GM23338 (cell line): ENCODE measurements around the gene STAMBP. TPM values are rescaled to one million over a fixed set of nuclear protein-coding genes. Genes with fewer than 3 reads are reported as not detected.

Experiments
- ATAC-seq: fragments of 200-7000 bp; cut with Tn5 transposase; 3 replicates; pipeline ENCODE4 v1.9.1; 2020
- DNase-seq: peaks from one replicate; pipeline ENCODE4 v3.0.0-alpha.2; 2015; ENCODE audit warnings: low spot score
- H2AFZ ChIP-seq: fragments of 200-600 bp; sonication (generic); 2 replicates; pipeline ENCODE4 v1.8.0; 2016; ENCODE audit warnings: antibody characterized with exemption, mild to moderate bottlenecking, moderate library complexity
- H3F3A ChIP-seq: fragments of 200-600 bp; sonication (generic); replicated peaks from 2 replicates; pipeline ENCODE4 v1.8.0; 2017; ENCODE audit warnings: antibody characterized with exemption, mixed run types, low read depth
- H3K27ac ChIP-seq: fragments of 200-600 bp; sonication (generic); 2 replicates; pipeline ENCODE4 v1.6.1; 2016; ENCODE audit warnings: low read depth
- H3K27me3 ChIP-seq: fragments of 200-600 bp; sonication (generic); 2 replicates; pipeline ENCODE4 v1.8.0; 2016; ENCODE audit warnings: mild to moderate bottlenecking, mixed run types, moderate library complexity; ENCODE audit not compliant: insufficient read depth
- H3K36me3 ChIP-seq: fragments of 200-600 bp; sonication (generic); 2 replicates; pipeline ENCODE4 v1.8.0; 2016; ENCODE audit warnings: mild to moderate bottlenecking; ENCODE audit not compliant: insufficient read depth
- H3K4me1 ChIP-seq: fragments of 200-600 bp; sonication (generic); 2 replicates; pipeline ENCODE4 v1.8.0; 2016; ENCODE audit warnings: mild to moderate bottlenecking, moderate library complexity; ENCODE audit not compliant: insufficient read depth
- H3K4me2 ChIP-seq: fragments of 200-600 bp; sonication (generic); 2 replicates; pipeline ENCODE4 v1.7.1; 2017; ENCODE audit warnings: mixed run types
- H3K4me3 ChIP-seq: fragments of 200-600 bp; sonication (generic); 2 replicates; pipeline ENCODE4 v1.6.1; 2016; ENCODE audit warnings: mixed run types
- H3K79me2 ChIP-seq: fragments of 200-600 bp; sonication (generic); replicated peaks from 2 replicates; pipeline ENCODE4 v1.8.0; 2017; ENCODE audit warnings: mild to moderate bottlenecking; ENCODE audit not compliant: insufficient read depth
- H3K9me2 ChIP-seq: fragments of 200-600 bp; sonication (generic); 2 replicates; pipeline ENCODE4 v1.8.0; 2017; ENCODE audit not compliant: insufficient read depth
- H4K20me1 ChIP-seq: fragments of 200-600 bp; sonication (generic); replicated peaks from 2 replicates; pipeline ENCODE4 v1.8.0; 2017; ENCODE audit warnings: mild to moderate bottlenecking; ENCODE audit not compliant: insufficient read depth
- H3K27ac Mint-ChIP-seq: 2 replicates; pipeline ENCODE4 v1.8.0; 2020; ENCODE audit warnings: inconsistent platforms, mild to moderate bottlenecking, moderate library complexity, mixed read lengths
- H3K27me3 Mint-ChIP-seq: 3 replicates; pipeline ENCODE4 v1.8.0; 2022; ENCODE audit warnings: low read depth, mild to moderate bottlenecking, moderate library complexity, mixed read lengths, inconsistent platforms; ENCODE audit not compliant: insufficient read depth, poor library complexity
- H3K36me3 Mint-ChIP-seq: 3 replicates; pipeline ENCODE4 v1.8.0; 2021; ENCODE audit warnings: low read depth, mild to moderate bottlenecking, inconsistent platforms, moderate library complexity, mixed read lengths
- H3K4me1 Mint-ChIP-seq: 3 replicates; pipeline ENCODE4 v1.8.0; 2020; ENCODE audit warnings: mild to moderate bottlenecking, inconsistent platforms, mixed read lengths
- H3K4me3 Mint-ChIP-seq: 3 replicates; pipeline ENCODE4 v1.8.0; 2021; ENCODE audit warnings: moderate library complexity, mild to moderate bottlenecking, inconsistent platforms, mixed read lengths
- H3K9me3 Mint-ChIP-seq: 3 replicates; pipeline ENCODE4 v1.8.0; 2020; ENCODE audit warnings: moderate library complexity, mild to moderate bottlenecking, inconsistent platforms, mixed read lengths
- CREB1 ChIP-seq: fragments of 250-450 bp; sonication (Bioruptor Pico); IDR thresholded peaks from 2 replicates; pipeline ENCODE4 v1.5.0; 2020; ENCODE audit warnings: low read depth, mild to moderate bottlenecking, moderate library complexity
- EZH2phosphoT487 ChIP-seq: fragments of 200-600 bp; sonication (generic); IDR thresholded peaks from one replicate; pipeline ENCODE4 v1.8.1; 2018; ENCODE audit warnings: antibody characterized with exemption; ENCODE audit not compliant: unreplicated experiment
- JUNB ChIP-seq: IDR thresholded peaks from one replicate; pipeline ENCODE4 v1.6.1; 2016; ENCODE audit warnings: antibody characterized with exemption; ENCODE audit not compliant: unreplicated experiment
- NANOG ChIP-seq: IDR thresholded peaks from 2 replicates; pipeline ENCODE4 v1.6.1; 2016; ENCODE audit warnings: antibody characterized with exemption, borderline replicate concordance
- POLR2AphosphoS5 ChIP-seq: IDR thresholded peaks from 2 replicates; pipeline ENCODE4 v1.6.1; 2016; ENCODE audit warnings: antibody characterized with exemption, low read depth
- STAT1 ChIP-seq: IDR thresholded peaks from one replicate; pipeline ENCODE4 v1.6.1; 2016; ENCODE audit warnings: antibody characterized with exemption; ENCODE audit not compliant: unreplicated experiment
- ZNF114 ChIP-seq: fragments of 250-450 bp; sonication (Bioruptor Pico); IDR thresholded peaks from 2 replicates; pipeline ENCODE4 v1.5.0; 2020; ENCODE audit warnings: mild to moderate bottlenecking, moderate library complexity
- ZNF331 ChIP-seq: fragments of 250-450 bp; sonication (Bioruptor Pico); IDR thresholded peaks from 2 replicates; pipeline ENCODE4 v1.5.0; 2020; ENCODE audit warnings: low read depth, mild to moderate bottlenecking, moderate library complexity
- polyA plus RNA-seq: library from polyadenylated mRNA; unstranded; fragments of >200 nt; fragmentation: Nextera tagmentation; extraction: Ambion mirVana; gene quantifications from 2 replicates; pipeline ENCODE4 v1.2.1, GENCODE V29; 2016
- total RNA-seq: library from RNA; depleted of rRNA; stranded (reverse); fragments of >200 nt; shearing (Covaris generic); gene quantifications from 2 replicates; pipeline ENCODE4 v1.2.3, GENCODE V29; 2014
- TF ChIP-seq, protein P1 (sequence below), 2 experiments: fragments of 200-600 bp in 1 of 2; sonication (generic) in 1 of 2; conservative IDR thresholded peaks; 2 replicates each; pipeline versions ENCODE4 v1.5.1 to v1.6.1; 2016 to 2017; ENCODE audit warnings: antibody characterized with exemption in 2 of 2, low read depth in 2 of 2, mild to moderate bottlenecking in 2 of 2, moderate library complexity in 1 of 2
- TF ChIP-seq, protein P2 (sequence below): IDR thresholded peaks from one replicate; pipeline ENCODE4 v1.6.1; 2018; ENCODE audit warnings: antibody characterized with exemption; ENCODE audit not compliant: unreplicated experiment
- TF ChIP-seq, protein P3 (sequence below): IDR thresholded peaks from 2 replicates; pipeline ENCODE4 v1.6.1; 2016; ENCODE audit warnings: antibody characterized with exemption

The STAMBP gene
- total and polyA plus RNA-seq, 2 experiments from 2014 or later, result 33.9 to 106 TPM

- Mint-ChIP-seq H3K4me1 (peaks cover 7% of the 10 kb centered on the region), H3K27me3 (no peaks in the 10 kb centered on the region), H3K9me3 (no peaks in the 10 kb centered on the region), H3K4me3 (peak overlapping the region; percentile 53; the same call in 2 of the 3 replicates), H3K27ac (no peak overlapping the region), H3K36me3 (no peaks in the 10 kb centered on the region)
- H3K4me2 ChIP-seq, result peak overlapping the region; percentile 53
- no peaks in the 10 kb centered on the region for H3K9me2 ChIP-seq
- TF ChIP-seq, protein P1, sequence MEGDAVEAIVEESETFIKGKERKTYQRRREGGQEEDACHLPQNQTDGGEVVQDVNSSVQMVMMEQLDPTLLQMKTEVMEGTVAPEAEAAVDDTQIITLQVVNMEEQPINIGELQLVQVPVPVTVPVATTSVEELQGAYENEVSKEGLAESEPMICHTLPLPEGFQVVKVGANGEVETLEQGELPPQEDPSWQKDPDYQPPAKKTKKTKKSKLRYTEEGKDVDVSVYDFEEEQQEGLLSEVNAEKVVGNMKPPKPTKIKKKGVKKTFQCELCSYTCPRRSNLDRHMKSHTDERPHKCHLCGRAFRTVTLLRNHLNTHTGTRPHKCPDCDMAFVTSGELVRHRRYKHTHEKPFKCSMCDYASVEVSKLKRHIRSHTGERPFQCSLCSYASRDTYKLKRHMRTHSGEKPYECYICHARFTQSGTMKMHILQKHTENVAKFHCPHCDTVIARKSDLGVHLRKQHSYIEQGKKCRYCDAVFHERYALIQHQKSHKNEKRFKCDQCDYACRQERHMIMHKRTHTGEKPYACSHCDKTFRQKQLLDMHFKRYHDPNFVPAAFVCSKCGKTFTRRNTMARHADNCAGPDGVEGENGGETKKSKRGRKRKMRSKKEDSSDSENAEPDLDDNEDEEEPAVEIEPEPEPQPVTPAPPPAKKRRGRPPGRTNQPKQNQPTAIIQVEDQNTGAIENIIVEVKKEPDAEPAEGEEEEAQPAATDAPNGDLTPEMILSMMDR (conservative IDR thresholded peaks at IDR 0.05; ENCODE audit: low read depth in 2 of 2), result peak; percentile 63 to 67
- TF ChIP-seq POLR2AphosphoS5 (0 out of 2 replicates have a peak, but pooled peaks have one; percentile 17), STAT1 (no peak)
- ATAC-seq (peak; percentile 97), DNase-seq (peak; percentile 93)
- no peaks in the 10 kb centered on the region for H4K20me1 ChIP-seq
- peak overlapping the region; percentile 34; the same call in 1 of the 2 replicates for H3K4me3 ChIP-seq
- no peaks in the 10 kb centered on the region for H3K36me3 ChIP-seq
- peak overlapping the region; percentile 96 for H2AFZ ChIP-seq
- H3K4me1 ChIP-seq, result peaks cover 6% of the 10 kb centered on the region; the same call in 1 of the 2 replicates
- no peaks in the 10 kb centered on the region for H3F3A ChIP-seq
- H3K79me2 ChIP-seq, result no peaks in the 10 kb centered on the region
- no peak overlapping the region for H3K27ac ChIP-seq
- H3K27me3 ChIP-seq, result no peaks in the 10 kb centered on the region
Observed at GRCh38 chr2:73920577-73921545, 92.1 kb downstream of the STAMBP start.

GRCh38 chr2:73921581-73921980 lies 92.8 kb downstream of the STAMBP start:
- no peak overlapping the region for H3K4me3 ChIP-seq
- Mint-ChIP-seq H3K27me3 (no peaks in the 10 kb centered on the region), H3K4me3 (no peak overlapping the region), H3K36me3 (no peaks in the 10 kb centered on the region), H3K4me1 (peaks cover 12% of the 10 kb centered on the region), H3K27ac (no peak overlapping the region), H3K9me3 (no peaks in the 10 kb centered on the region)
- no peak for ATAC-seq
- no peaks in the 10 kb centered on the region for H3F3A ChIP-seq
- DNase-seq, result no peak
- peak overlapping the region; percentile 53; the same call in 1 of the 2 replicates for H3K4me2 ChIP-seq
- H3K36me3 ChIP-seq, result no peaks in the 10 kb centered on the region
- H3K4me1 ChIP-seq, result peaks cover 11% of the 10 kb centered on the region
- H4K20me1 ChIP-seq, result no peaks in the 10 kb centered on the region
- H3K79me2 ChIP-seq, result no peaks in the 10 kb centered on the region
- H3K27me3 ChIP-seq, result no peaks in the 10 kb centered on the region
- no peaks in the 10 kb centered on the region for H3K9me2 ChIP-seq
- H3K27ac ChIP-seq, result no peak overlapping the region
- H2AFZ ChIP-seq, result peak overlapping the region; percentile 96
- TF ChIP-seq, protein P2, sequence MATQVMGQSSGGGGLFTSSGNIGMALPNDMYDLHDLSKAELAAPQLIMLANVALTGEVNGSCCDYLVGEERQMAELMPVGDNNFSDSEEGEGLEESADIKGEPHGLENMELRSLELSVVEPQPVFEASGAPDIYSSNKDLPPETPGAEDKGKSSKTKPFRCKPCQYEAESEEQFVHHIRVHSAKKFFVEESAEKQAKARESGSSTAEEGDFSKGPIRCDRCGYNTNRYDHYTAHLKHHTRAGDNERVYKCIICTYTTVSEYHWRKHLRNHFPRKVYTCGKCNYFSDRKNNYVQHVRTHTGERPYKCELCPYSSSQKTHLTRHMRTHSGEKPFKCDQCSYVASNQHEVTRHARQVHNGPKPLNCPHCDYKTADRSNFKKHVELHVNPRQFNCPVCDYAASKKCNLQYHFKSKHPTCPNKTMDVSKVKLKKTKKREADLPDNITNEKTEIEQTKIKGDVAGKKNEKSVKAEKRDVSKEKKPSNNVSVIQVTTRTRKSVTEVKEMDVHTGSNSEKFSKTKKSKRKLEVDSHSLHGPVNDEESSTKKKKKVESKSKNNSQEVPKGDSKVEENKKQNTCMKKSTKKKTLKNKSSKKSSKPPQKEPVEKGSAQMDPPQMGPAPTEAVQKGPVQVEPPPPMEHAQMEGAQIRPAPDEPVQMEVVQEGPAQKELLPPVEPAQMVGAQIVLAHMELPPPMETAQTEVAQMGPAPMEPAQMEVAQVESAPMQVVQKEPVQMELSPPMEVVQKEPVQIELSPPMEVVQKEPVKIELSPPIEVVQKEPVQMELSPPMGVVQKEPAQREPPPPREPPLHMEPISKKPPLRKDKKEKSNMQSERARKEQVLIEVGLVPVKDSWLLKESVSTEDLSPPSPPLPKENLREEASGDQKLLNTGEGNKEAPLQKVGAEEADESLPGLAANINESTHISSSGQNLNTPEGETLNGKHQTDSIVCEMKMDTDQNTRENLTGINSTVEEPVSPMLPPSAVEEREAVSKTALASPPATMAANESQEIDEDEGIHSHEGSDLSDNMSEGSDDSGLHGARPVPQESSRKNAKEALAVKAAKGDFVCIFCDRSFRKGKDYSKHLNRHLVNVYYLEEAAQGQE, result no peak
- TF ChIP-seq EZH2phosphoT487 (no peak), CREB1 (no peak), ZNF331 (CRISPR knock-in tag) (no peak), ZNF114 (CRISPR knock-in tag) (no peak), JUNB (no peak), NANOG (no peak)
- TF ChIP-seq, protein P1 (conservative IDR thresholded peaks at IDR 0.05; ENCODE audit: low read depth in 2 of 2), result no peak
- TF ChIP-seq, protein P3, sequence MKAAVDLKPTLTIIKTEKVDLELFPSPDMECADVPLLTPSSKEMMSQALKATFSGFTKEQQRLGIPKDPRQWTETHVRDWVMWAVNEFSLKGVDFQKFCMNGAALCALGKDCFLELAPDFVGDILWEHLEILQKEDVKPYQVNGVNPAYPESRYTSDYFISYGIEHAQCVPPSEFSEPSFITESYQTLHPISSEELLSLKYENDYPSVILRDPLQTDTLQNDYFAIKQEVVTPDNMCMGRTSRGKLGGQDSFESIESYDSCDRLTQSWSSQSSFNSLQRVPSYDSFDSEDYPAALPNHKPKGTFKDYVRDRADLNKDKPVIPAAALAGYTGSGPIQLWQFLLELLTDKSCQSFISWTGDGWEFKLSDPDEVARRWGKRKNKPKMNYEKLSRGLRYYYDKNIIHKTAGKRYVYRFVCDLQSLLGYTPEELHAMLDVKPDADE, result no peak
